Measurements from ENCODE around the gene ACAD10. TPM values are rescaled to one million over a fixed set of nuclear protein-coding genes. Genes with fewer than 3 reads are reported as not detected.

The ACAD10 gene
- total and polyA plus RNA-seq, 2 of the 13 experiments (the other 11 are each of a cell fraction or from before 2014, with no cell fraction given): 15.2 to 16.3 TPM

DNA sequence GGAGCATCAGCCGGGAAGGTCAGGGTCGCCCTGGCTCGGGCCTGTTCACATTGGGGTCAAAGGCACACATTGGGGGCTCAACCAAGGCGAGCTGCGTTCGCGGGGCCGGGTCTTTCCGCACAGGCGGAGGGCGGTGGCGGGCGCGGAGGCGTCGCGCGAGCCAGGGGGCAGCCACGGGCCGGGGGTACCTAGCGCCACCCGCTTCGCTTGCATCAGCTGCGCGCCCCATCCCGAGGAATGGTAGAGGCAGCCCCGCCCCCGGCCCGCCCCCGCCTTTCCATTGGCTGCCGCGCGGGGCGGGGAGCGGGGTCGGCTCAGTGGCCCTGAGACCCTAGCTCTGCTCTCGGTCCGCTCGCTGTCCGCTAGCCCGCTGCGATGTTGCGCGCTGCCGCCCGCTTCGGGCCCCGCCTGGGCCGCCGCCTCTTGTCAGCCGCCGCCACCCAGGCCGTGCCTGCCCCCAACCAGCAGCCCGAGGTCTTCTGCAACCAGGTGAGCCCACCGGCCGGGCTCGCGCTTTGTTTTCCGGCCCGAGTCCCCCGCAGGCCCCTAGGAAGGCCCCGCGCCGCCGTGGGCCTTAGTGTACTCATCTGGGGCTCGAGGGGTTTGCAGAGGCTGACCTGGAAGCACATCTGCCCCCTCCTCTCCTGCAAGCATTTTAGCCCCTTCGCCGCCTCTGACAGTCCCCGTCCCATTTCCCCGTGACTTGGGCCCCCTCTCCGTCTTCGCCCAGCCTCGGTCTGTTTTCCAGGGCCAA, 80.9 kb downstream of the ACAD10 start, which contains the start of gene ALDH2 (continued):
- TF ChIP-seq, protein P1, sequence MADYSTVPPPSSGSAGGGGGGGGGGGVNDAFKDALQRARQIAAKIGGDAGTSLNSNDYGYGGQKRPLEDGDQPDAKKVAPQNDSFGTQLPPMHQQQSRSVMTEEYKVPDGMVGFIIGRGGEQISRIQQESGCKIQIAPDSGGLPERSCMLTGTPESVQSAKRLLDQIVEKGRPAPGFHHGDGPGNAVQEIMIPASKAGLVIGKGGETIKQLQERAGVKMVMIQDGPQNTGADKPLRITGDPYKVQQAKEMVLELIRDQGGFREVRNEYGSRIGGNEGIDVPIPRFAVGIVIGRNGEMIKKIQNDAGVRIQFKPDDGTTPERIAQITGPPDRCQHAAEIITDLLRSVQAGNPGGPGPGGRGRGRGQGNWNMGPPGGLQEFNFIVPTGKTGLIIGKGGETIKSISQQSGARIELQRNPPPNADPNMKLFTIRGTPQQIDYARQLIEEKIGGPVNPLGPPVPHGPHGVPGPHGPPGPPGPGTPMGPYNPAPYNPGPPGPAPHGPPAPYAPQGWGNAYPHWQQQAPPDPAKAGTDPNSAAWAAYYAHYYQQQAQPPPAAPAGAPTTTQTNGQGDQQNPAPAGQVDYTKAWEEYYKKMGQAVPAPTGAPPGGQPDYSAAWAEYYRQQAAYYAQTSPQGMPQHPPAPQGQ (CRISPR knock-in tag; IDR thresholded peaks at IDR 0.05; ENCODE audit: borderline replicate concordance): no peak
- TF ChIP-seq, protein P2, sequence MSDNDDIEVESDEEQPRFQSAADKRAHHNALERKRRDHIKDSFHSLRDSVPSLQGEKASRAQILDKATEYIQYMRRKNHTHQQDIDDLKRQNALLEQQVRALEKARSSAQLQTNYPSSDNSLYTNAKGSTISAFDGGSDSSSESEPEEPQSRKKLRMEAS (IDR thresholded peaks at IDR 0.05): peak; percentile 87
- TF ChIP-seq NRL (CRISPR knock-in tag; IDR thresholded peaks at IDR 0.05; ENCODE audit: borderline replicate concordance) (peak; percentile 17; the same call in 1 of the 2 replicates), KDM5A (IDR thresholded peaks at IDR 0.05; ENCODE audit: borderline replicate concordance, low read length) (no peak; the same call in 1 of the 2 replicates), ATF7 (IDR thresholded peaks at IDR 0.05) (no peak), ATF7 (CRISPR knock-in tag; IDR thresholded peaks at IDR 0.05) (no peak), ZNF205 (CRISPR knock-in tag; IDR thresholded peaks at IDR 0.05) (0 out of 2 replicates have a peak, but pooled peaks have one; percentile 32), NFKB2 (CRISPR knock-in tag; IDR thresholded peaks at IDR 0.05; ENCODE audit: borderline replicate concordance) (peak; percentile 45; the same call in 1 of the 2 replicates), CENPT (CRISPR knock-in tag; IDR thresholded peaks at IDR 0.05; ENCODE audit: low read depth) (no peak), ZNF598 (CRISPR knock-in tag; IDR thresholded peaks at IDR 0.05; ENCODE audit: borderline replicate concordance) (0 out of 2 replicates have a peak, but pooled peaks have one; percentile 3), ZBTB8A (CRISPR knock-in tag; IDR thresholded peaks at IDR 0.05; ENCODE audit: borderline replicate concordance, low read depth) (no peak), PCBP1 (IDR thresholded peaks at IDR 0.05; ENCODE audit: borderline replicate concordance, low read depth, low read length) (peak; percentile 76; the same call in 1 of the 2 replicates), GABPA (IDR thresholded peaks at IDR 0.05; ENCODE audit: low read depth, low read length) (no peak), GABPA (CRISPR knock-in tag; IDR thresholded peaks at IDR 0.05; ENCODE audit: low read depth) (no peak; the same call in 1 of the 2 replicates), ZMYM3 (CRISPR knock-in tag; IDR thresholded peaks at IDR 0.05) (no peak), U2AF2 (IDR thresholded peaks at IDR 0.05; ENCODE audit: low read depth, low read length) (no peak), PPARG (CRISPR knock-in tag; conservative IDR thresholded peaks at IDR 0.05) (peak; percentile 49; the same call in 1 of the 2 replicates), ZNF550 (CRISPR knock-in tag; IDR thresholded peaks at IDR 0.05; ENCODE audit: borderline replicate concordance) (no peak), ZSCAN31 (CRISPR knock-in tag; IDR thresholded peaks at IDR 0.05; ENCODE audit: low read depth) (0 out of 2 replicates have a peak, but pooled peaks have one; percentile 91), NPAS2 (CRISPR knock-in tag; IDR thresholded peaks at IDR 0.05; ENCODE audit: borderline replicate concordance) (no peak)
- TF ChIP-seq, protein P3, sequence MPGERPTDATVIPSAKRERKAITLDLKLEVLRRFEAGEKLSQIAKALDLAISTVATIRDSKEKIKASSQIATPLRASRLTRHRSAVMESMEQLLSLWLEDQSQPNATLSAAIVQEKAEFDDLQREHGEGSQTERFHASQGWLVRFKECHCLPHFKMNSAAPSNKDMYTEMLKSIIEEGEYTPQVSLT (CRISPR knock-in tag; IDR thresholded peaks at IDR 0.05; ENCODE audit: borderline replicate concordance, low read depth): no peak
- TF ChIP-seq, protein P4, sequence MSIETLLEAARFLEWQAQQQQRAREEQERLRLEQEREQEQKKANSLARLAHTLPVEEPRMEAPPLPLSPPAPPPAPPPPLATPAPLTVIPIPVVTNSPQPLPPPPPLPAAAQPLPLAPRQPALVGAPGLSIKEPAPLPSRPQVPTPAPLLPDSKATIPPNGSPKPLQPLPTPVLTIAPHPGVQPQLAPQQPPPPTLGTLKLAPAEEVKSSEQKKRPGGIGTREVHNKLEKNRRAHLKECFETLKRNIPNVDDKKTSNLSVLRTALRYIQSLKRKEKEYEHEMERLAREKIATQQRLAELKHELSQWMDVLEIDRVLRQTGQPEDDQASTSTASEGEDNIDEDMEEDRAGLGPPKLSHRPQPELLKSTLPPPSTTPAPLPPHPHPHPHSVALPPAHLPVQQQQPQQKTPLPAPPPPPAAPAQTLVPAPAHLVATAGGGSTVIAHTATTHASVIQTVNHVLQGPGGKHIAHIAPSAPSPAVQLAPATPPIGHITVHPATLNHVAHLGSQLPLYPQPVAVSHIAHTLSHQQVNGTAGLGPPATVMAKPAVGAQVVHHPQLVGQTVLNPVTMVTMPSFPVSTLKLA (IDR thresholded peaks at IDR 0.05): no peak
- TF ChIP-seq, protein P5, sequence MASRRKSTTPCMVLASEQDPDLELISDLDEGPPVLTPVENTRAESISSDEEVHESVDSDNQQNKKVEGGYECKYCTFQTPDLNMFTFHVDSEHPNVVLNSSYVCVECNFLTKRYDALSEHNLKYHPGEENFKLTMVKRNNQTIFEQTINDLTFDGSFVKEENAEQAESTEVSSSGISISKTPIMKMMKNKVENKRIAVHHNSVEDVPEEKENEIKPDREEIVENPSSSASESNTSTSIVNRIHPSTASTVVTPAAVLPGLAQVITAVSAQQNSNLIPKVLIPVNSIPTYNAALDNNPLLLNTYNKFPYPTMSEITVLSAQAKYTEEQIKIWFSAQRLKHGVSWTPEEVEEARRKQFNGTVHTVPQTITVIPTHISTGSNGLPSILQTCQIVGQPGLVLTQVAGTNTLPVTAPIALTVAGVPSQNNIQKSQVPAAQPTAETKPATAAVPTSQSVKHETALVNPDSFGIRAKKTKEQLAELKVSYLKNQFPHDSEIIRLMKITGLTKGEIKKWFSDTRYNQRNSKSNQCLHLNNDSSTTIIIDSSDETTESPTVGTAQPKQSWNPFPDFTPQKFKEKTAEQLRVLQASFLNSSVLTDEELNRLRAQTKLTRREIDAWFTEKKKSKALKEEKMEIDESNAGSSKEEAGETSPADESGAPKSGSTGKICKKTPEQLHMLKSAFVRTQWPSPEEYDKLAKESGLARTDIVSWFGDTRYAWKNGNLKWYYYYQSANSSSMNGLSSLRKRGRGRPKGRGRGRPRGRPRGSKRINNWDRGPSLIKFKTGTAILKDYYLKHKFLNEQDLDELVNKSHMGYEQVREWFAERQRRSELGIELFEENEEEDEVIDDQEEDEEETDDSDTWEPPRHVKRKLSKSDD (CRISPR knock-in tag; IDR thresholded peaks at IDR 0.05; ENCODE audit: low read depth): no peak

All from HepG2 (cell line).